Fibroblast of mammary gland (primary cell): ENCODE measurements around the gene TMEM132C.

Experiments used
- DNase-seq: peaks from one replicate; pipeline ENCODE4 v3.0.0-alpha.2; 2010; ENCODE audit warnings: low read depth
- H3K4me3 ChIP-seq: 2 replicates; pipeline ENCODE4 v1.5.1; 2011; ENCODE audit warnings: low read depth, mild to moderate bottlenecking, low read length, moderate library complexity; ENCODE audit not compliant: control insufficient read depth
- CTCF ChIP-seq: conservative IDR thresholded peaks from 2 replicates; pipeline ENCODE4 v1.5.1; 2011; ENCODE audit warnings: low read depth, low read length, inconsistent platforms; ENCODE audit not compliant: control insufficient read depth, insufficient read depth

Gene TMEM132C

GRCh38 chr12:128353301-128353700 is 86.3 kb downstream of the TMEM132C start:
- TF ChIP-seq CTCF, result no peak
- no peak overlapping the region for H3K4me3 ChIP-seq
- DNase-seq, result no peak

GRCh38 chr12:128356547-128356946 is 89.6 kb downstream of the TMEM132C start:
- H3K4me3 ChIP-seq, result no peak overlapping the region
- TF ChIP-seq CTCF, result no peak
- DNase-seq, result no peak

- no peak for TF ChIP-seq CTCF
- H3K4me3 ChIP-seq, result no peak overlapping the region
- no peak for DNase-seq
Measured at GRCh38 chr12:128361400-128361995, 94.5 kb downstream of the TMEM132C start.

GRCh38 chr12:128365032-128365431 is 98.1 kb downstream of the TMEM132C start:
- TF ChIP-seq CTCF, result no peak
- H3K4me3 ChIP-seq, result no peak overlapping the region
- DNase-seq, result no peak

GRCh38 chr12:128365651-128366231 is 98.8 kb downstream of the TMEM132C start:
- no peak for TF ChIP-seq CTCF
- H3K4me3 ChIP-seq, result no peak overlapping the region

GRCh38 chr12:128367961-128368360 is 101.0 kb downstream of the TMEM132C start:
- no peak overlapping the region for H3K4me3 ChIP-seq
- TF ChIP-seq CTCF, result no peak
- no peak for DNase-seq

More at GRCh38 chr12:128365651-128366231, 98.8 kb downstream of the TMEM132C start:
- DNase-seq, result no peak
